Stimulated activated CD8-positive, alpha-beta memory T cell treated with anti-CD3 and anti-CD28 coated beads, Interleukin-15, amount 100 ng/mL, for 4 hours (primary cell): ENCODE data around the gene VILL.
"Not testable (repeated sequence)": the region's sequence is repeated elsewhere in the genome, so short reads cannot be mapped to it uniquely, and the experiment has no call there.

Experiments
- DNase-seq, 2 donors: peaks; one replicate each; pipeline ENCODE4 v3.0.0-alpha.2; 2020; ENCODE audit warnings: low read depth in 2 of 2

The VILL gene

DNA sequence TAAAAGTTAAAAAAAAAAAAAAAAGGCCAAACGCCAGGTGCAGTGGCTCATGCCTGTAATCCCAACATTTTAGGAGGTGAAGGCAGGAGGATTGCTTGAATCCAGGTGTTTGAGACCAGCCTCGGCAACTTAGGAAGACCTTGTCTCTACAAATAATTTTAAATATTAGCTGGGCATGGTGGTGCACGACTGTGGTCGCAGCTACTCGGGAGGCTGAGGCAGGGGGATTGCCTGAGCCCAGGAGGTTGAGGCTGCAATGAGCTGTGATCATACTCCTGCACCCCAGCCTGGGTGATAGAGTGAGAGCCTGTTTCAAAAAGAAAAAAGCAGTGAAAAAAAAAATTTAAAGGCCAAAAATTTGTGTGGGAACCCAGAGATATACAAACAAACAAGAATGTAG lies 45.7 kb downstream of the VILL start:
- DNase-seq: no peak

DNA sequence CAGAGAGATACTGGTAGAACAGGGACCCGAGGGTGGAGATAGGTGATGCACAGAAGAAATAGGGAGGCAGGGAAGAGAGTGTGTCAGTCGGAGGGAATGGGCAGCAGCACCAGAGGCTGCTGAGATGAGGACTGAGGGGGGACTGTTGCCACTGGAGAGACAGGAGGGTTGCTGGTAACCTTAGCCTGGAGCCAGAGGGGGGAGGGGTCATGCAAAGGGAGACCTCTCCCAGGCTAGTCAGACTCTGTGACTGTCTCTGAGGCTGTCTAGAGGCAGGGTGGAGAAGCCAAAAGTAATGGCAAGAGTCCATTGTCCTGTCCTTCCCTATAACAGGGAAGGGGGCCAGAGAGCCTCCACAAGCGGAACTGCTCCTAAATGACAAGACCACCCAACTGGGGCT lies 46.3 kb downstream of the VILL start:
- DNase-seq: no peak

DNA sequence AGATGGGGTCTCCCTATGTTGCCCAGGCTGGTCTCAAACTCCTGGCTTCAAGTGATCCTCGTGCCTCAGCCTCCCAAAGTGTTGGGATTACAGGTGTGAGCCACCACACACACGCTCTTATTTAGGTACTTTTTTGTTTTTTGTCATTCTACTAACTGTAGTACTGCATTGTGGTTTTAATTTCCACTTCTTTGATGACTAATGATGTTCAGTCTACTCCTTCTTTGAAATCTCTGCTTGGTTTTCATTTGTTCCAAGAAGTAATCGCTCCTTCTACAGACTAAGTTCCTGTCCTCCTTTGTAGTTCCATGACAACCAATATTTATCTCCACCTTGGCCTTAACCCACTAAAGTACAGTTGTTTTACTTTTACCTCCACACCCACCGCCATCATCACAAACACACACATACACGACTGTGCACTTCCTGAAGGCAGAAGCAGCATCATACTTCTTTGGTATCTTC lies 47.9 kb downstream of the VILL start:
- no peak for DNase-seq

DNA sequence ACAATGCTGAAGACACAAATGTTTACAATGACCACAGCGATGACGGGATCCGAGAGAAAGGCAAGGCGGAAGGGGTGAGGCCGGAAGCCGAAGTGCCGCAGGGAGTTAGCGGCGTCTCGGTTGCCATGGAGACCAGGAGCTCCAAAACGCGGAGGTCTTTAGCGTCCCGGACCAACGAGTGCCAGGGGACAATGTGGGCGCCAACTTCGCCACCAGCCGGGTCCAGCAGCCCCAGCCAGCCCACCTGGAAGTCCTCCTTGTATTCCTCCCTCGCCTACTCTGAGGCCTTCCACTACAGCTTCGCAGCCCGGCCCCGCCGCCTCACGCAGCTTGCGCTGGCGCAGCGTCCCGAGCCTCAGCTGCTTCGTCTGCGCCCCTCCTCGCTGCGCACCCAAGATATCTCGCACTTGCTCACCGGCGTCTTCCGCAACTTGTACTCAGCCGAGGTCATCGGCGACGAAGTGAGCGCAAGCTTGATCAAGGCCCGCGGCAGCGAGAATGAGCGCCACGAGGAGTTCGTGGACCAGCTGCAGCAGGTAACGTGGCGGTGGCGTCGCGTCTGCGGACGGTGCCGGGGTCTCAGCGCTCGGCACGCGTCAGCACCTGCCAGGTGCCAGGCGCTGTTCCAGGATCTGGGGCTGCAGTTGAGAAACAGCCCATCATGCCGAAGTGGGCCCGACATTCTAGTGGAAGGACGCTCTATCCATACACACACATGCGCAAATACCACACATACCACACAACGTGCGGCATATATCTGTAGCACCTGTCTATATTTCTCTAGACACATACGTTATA lies 48.7 kb downstream of the VILL start, which contains the start of gene DLEC1:
Gene DLEC1, plus strand, starts transcription at position 108 of the 798 bp plus-strand sequence. Its CDS starts 18 bp downstream, at position 126.
- DNase-seq: peak; percentile 53 to 58

DNA sequence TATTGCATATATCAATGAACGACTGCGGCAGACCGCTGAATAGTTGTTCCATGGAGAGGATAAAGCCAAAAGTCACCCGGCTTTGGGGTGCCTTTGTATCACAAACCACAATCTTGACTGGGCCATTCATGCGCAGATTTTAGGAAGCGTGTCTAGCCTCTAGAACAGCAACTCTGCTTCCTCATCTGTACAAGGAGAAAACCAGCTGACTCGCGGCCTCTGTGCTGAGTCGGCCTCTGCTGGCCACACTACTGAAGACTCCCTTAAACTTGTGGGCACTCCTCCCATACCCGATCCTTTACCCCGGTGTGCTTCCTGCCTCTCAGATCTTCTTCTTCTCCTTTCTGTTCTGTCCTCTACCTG lies 49.3 kb downstream of the VILL start:
- DNase-seq: no peak

DNA sequence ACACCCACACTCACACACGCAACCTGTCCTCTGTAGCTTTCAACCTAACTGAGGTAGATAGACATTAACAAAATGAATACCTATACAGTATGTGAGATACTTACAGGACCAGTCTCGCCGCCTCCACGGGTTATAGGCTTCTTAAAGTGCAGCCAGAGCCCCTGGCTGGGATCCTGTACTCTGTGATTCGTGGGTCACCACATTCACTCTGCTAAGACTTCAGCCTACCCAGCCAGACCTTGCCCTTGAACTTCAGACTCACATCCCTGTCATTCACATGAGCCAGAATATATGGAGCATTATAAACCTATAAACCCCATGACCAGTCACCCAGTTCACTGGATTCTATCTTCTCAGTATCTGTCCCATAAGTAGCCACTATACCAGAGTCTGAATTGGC lies 49.8 kb downstream of the VILL start:
- DNase-seq: no peak

DNA sequence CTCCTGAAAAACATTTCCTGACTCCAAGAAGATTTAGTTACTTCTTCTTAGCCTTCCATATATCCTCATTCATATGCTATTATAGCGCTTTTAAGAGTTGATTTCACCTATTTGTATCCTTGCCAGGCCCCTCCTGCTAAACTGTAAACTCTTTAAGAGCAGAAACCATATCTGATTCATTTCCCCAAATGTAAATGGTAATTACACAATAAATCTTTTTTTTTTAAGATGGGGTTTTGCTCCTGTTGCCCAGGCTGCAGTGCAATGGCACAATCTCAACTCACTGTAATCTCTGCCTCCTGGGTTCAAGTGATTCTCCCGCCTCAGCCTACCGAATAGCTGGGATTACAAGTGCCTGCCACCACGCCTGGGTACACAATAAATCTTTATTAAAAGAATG lies 52.9 kb downstream of the VILL start:
- no peak for DNase-seq

DNA sequence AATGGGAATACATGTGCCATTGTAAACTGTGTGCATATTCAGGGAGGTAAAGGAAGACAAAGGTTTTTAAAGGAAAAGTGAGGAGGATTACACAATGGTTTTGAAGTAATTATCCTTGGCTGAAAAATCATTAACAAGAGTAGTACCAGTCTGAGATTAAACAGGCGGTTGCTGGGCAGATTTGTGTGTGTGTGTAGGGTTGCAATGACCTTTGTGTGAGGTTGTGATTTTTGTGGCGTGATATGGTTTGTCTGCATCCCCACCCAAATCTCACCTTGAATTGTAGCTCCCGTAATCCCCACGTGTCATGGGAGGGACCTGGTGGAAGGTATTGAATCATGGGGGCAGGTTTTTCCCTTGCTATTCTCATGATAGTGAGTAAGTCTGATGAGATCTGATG lies 55.4 kb downstream of the VILL start:
- DNase-seq: no peak

DNA sequence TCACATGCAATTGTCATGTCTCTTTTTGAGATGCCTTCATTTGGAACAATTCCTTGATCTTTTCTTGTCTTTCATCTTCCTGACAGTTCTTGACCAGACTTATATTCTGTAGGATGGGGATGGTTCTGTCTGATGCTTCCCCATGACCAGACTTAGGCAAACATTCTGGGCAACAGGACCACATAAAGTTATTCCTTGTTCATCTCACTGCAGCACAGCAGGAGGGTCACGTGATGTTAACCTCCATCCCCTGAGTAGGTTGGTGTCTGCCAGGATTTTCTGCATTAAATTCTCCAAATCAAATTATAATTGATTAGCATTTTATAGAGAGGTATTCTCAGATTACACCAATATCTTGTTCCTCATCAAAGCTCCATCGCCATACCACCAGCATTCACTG lies 56.2 kb downstream of the VILL start:
- no peak for DNase-seq

DNA sequence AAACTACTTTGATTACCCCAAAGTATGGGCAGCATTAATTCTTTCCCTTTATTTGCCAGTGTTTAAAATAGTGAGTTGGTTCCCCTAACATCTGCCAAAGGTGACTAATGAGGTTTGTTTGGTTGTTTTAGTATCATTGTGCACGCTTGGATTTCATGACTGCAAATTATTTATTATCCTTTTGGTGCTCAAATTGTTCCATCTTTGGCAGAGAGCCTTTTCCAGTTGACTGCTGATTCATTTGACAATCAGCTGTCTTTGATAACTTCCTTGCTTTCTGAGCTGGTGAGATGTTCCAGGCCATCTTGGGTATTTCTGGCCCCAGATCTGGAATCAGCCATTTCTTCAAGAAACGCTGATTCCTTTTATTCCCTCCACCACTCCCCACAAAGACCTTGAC lies 57.3 kb downstream of the VILL start:
- no peak for DNase-seq

DNA sequence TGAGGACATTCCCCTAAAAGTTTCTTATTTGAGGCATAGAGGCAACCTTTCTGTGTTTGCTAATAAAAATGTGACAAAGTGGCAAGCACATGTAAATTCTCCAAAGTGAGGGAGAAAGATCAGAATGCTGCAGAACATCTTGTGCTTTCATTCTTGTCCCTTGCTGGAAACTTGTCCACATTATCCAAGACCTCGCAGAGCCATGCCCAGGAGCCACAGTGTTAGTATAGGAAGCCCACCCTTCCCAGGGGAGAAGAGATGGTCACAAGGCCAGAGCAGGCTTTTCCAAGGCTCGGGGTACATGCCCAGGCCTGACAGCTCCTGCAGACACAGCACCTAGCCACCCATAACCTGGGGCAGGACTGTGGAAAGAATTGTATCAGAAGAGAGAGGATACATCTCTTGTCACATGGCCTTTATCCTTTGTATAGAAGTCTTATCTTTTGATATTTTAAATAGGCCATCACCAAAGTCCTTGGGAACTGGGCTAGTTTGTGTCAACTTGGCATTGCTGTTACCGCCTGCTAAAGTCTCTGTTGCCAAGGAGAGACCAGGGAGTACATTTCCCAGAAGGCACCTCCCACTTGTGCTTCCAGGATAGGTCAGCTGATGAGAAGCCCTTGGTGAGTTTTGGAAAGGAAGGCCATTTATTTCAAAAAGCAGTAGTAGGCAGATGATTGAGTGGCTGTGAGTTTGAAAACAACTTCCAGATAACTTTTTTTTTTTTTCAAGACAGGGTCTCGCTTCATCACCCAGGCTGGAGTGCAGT lies 59.0 kb downstream of the VILL start:
- no peak for DNase-seq

DNA sequence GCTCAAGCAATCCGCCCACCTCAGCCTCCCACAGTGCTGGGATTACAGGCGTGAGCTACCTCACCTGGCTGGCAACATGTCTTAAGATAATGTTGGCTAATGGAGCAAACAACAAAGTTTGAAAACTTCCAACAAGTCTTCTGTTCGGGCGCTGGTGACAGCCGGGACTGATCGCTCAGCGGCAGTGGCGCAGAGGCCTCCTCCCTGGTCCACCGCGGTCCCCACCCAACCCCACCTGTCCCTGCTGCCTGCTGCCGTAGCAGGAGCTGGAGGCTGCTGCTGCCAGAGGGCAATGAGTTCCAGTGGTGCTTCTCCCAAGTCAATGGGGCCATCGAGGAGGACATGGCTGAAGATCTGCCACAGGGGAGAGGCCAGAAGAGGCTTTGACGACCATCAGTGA lies 60.5 kb downstream of the VILL start:
- no peak for DNase-seq

DNA sequence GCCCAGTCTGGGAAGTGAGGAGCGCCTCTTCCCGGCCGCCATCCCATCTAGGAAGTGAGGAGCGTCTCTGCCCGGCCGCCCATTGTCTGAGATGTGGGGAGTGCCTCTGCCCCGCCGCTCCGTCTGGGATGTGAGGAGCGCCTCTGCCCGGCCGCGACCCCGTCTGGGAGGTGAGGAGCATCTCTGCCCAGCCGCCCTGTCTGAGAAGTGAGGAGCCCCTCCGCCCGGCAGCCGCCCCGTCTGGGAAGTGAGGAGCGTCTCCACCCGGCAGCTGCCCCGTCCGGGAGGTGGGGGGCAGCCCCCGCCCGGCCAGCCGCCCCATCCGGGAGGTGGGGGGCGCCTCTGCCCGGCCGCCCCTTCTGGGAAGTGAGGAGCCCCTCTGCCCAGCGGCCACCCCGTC lies 62.7 kb downstream of the VILL start:
- not testable (repeated sequence) for DNase-seq

DNA sequence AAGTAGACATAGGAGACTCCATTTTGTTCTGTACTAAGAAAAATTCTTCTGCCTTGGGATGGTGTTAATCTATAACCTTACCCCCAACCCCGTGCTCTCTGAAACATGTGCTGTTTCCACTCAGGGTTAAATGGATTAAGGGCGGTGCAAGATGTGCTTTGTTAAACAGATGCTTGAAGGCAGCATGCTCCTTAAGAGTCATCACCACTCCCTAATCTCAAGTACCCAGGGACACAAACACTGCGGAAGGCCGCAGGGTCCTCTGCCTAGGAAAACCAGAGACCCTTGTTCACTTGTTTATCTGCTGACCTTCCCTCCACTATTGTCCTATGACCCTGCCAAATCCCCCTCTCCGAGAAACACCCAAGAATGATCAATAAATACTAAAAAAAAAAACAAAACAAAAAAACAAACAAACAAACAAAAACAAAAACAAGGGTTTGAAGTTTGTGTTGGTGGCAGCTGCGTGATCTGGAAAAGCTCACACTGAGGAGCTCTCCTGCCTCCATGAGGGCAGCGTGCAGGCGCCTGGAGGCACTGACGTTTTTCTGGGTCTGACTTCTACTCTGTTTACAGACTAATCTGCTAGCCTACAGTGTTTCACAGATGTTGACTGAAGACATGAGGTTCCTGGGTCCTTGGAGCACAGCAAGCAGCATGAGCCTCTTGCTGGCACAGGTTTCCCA lies 63.4 kb downstream of the VILL start:
- DNase-seq: not testable (repeated sequence)

DNA sequence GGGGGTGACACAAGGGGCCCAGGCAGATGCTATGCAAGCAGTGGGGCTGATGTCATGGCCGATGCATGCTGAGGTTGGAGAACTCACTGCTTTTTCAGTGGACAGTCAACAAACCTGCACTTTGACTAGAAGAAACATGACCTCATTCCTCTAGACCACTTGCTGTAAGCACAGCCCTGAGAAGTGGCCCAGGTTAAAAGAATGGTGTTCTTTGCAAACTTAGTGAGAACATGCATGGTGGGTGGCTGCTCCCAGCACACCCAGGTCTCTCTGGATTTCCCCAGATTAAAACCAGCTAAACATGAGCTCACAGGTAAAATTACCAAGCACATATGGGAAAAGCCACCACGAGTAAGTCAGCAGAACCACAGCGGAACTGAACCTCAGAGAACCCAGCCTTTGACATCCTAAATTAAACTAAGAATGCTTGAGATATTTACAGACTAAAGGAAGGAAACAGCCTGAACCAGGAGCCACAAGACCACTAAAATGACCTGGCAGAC lies 64.0 kb downstream of the VILL start:
- DNase-seq: no peak
